CD4-positive, alpha-beta T cell treated with Interleukin-17A for 4 hours (primary cell): Measurements from ENCODE around the gene TCF7L2.
A peak's percentile ranks its signal among the peaks of the same experiment; 100 is the strongest.
"Not testable (repeated sequence)": the region's sequence is repeated elsewhere in the genome, so short reads cannot be mapped to it uniquely, and the experiment has no call there.

ENCODE experiments used
- DNase-seq: peaks from one replicate; pipeline ENCODE4 v3.0.0-alpha.2; 2020; ENCODE audit warnings: mixed read lengths

TCF7L2 gene

DNA sequence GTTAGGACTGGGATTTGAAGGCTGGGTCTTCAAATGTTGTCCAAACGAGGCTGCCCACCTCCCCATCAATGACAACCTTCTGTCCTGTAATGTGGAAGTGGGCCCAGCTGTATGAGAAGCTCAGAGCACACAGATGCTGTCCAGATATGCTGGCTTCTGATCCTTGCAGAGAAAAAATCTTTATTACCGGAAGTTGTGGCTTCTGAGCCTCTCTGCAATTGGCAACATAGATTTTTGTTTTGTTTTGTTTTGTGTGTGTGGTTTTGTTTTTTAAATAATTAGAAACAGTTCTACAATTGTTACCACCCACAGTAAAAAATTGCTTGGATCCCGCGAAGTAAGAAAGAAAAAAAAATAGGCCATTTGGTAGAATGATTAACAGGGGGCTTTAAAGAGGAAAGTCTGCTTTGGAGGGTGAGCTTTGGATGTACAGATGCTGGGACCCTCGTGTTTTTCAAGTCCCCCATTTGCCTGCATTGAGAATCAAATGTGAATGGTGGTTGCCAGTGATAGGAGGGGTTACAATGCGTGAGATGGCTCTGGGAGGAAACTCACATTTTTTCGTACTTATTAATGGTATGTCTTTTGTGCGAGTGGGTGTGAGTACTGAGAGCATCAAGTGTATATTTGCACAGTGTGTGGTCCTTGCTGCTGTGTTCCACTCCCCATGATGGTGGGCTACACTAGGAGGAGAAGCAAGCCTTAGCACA, 153.2 kb downstream of the TCF7L2 start:
- DNase-seq, result no peak

DNA sequence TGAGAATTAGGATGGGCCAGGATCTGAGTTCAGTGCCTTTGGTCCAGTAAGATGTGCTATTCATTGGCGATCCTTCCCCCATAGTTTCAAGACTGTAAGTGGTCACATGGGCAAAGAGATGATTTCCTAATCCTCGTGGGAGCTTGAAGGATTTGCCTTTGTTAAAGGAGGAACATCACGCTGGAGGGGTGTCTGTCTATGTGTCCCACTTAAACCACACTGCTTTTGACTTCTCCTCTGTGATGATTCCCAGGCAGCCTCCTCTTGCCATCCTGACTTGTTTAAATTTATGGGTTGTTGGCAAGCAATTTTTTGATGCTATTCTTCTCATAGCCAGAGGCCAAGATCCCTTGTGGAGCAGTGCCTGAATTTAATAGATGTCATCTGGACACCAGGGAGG, 154.0 kb downstream of the TCF7L2 start:
- no peak for DNase-seq

DNA sequence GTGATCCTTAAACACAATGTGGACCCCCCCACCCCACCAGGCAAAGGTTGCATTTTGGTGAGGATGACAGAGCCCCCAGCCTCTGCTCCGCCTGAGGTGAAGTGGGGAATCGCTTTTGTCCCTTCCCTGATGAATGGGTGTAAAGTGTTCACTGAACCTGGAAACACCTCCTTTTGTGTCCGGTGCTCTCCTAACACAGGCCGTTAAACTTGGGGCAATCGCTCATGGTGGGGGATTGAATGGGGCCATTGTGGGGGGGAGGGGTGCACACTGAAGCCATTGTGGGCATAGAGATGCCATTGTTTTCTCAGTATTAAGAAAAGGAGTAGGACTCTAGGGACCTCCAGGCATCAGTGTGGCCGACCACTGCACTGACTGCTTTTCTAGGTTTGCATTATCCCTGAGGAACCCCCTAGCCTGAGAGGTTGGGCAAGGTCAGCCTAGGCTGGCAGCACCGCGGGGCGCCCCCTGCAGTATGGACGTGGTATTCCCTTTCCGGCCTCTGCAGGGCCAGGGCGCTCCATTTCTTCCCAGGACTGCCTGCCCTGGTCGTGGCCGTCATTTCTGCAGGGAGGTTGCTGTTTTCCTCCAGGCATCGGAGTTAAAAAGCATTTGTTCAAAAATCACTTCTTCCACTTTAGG, 158.3 kb downstream of the TCF7L2 start:
- DNase-seq, result peak; percentile 22

DNA sequence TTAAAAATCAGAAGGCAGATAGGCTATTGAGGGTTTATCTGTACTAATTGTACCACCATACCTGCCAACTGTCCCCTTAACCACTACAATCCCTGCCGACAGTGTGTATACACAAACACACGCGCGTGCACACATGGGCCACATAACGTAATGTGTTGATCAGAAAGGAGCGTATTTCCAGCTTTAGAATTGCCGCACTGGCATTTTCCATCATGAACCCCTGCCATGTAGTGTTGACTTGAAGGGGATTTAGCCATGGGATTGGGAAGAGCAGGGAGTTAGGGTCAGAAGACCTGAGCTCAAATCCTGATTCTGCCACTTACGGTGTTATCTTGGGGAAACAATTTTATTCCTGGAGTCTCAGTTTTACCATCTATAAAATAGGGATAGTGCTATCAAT, 158.9 kb downstream of the TCF7L2 start:
- no peak for DNase-seq

DNA sequence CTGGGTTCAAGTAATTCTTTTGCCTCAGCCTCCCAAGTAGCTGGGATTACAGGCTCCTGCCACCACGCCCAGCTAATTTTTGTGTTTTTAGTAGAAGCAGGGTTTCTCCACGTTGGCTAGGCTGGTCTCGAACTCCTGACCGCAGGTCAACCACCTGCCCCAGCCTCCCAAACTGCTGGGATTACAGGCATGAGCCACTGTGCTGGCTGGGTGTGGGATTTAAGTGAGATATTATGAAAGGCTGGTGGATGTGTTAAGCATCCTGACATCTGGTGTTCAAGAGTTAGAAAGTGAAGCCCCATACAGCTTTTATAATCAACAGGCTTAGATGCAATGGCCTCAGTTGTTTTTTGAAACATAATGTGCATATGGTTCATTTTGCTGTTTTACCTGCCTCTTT, 159.4 kb downstream of the TCF7L2 start:
- not testable (repeated sequence) for DNase-seq

DNA sequence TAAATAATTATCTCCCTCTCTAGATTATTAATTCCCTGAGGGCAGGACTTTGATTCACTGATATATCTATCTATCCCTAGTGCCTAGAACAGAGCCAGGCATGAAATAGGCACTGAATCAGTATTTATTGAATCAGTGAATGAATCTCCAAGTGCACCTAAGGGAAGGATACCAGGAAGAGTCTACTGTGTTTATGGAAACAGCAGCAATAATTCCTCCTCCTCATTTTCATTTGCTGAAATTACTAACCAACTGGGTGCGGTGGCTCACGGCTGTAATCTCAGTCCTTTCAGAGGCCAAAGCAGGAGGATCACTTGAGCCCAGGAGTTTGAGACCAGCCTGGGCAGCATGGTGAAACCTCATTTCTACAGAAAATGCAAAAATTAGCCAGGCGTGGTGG, 161.2 kb downstream of the TCF7L2 start:
- no peak for DNase-seq

DNA sequence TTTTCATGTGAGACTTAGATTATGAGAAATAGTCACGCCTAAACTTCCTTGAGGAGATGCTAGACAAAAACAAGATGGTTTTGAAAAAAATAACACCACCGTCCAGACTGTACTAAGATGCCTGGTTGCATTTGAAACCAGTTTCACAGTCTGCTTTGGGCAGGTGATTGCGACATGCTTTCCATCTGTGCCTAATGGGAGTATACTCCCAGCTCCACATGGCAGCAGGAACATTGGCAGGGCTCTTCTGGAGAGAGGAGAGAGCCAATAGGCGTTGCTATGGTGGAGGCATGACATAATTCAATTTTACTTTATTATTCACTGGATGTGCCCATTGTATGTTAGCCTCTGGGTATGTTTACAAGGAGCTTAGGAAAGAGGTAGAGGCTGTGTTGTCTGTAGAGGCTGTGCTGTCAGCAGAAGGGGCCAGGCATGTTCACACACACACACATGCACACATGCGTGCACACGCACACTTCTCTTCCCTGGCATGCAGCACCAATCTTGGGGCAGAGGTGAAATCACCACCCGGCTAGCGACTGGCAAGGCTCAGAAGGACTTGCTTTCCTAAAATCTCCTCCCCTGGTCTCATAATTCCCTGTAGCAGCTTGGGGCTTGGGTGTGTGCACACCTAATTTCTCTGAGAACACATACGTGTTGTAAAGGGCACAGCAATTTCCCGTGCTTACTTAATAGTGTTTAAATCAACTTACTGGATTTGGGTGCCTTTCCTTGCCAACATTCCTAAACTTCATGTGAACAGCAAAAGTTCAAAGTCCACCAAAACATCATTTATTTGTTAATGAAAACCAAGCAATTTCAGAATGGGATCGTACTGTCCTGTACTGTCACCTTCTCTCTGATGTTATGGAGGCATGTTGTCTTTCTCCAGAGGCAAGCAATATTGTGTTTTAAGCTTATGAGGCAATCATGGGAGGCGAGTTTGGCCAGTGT, 162.1 kb downstream of the TCF7L2 start:
- no peak for DNase-seq

DNA sequence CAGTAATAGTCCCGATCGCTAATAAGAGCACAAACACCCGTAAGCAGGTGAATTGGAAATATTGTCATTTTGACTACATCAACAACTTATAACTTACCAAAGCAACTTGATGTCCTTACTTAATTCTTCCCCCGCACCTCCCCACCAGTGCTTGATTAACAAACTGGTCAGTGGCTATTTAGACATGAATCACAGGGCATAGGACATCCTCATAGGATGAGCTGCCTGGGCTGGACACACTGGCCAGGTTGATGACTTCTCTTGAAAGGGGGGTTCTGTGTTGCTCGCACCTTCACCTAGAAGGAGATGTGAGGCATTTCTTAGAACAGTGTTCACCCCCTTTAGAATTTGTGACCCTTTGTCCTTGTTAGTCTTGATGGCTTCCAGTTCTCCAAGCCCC, 163.2 kb downstream of the TCF7L2 start:
- DNase-seq, result no peak

DNA sequence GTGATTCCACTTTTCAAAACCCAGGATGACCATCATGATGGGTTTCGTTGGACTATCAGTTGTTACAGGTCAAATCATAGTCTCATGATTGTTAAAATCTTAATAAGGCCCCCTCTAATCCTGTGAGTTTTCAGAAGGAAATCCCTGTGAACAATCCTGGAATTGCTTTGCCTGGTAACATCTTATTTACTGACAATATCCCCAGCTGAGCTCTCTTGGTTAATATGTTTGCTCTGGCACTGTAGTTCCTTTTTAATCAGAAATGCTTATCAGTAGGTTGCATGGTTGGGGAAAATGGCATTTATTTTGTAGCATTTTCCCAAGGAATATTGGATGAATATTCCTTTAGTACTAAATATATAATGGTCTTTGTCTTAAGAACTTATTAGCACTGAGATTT, 163.9 kb downstream of the TCF7L2 start:
- DNase-seq, result no peak

DNA sequence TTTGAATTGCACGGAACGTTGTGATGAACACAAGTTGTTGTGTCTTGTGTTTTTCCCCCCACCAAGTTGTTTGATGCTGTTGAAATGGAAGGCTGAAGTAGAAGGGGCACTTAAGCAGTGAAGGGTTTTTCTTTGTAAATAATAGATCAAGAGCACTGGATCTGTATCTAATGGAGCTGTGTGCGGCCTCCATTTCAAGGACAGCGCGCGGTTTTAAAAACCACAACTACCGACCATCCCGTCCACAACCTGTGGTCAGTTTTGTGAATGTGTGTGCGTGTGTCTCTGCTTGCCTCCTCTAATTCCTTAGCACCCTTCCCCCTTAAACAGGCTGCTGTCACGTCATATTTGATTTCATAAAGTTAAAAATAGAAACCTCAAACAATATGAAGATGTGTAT, 165.5 kb downstream of the TCF7L2 start:
- DNase-seq, result no peak

DNA sequence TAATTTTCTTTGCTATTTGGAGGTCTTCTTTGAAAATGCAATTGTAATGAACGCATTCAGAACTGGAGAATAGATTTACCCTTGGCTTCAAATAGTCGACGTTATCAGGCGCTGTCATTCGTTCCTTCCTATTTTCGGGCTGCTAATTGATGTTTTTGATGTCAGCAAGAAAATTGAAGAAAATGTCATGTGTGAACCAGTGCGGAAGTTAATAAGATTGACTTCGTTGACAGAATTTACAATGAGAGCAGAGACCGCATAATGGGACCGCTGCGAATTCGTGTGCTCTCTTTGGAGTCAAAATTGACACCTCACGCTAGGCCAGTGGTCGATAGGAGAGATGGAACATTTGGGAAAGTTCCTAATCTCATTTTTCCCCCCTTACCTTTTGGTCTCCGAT, 168.8 kb downstream of the TCF7L2 start:
- no peak for DNase-seq

DNA sequence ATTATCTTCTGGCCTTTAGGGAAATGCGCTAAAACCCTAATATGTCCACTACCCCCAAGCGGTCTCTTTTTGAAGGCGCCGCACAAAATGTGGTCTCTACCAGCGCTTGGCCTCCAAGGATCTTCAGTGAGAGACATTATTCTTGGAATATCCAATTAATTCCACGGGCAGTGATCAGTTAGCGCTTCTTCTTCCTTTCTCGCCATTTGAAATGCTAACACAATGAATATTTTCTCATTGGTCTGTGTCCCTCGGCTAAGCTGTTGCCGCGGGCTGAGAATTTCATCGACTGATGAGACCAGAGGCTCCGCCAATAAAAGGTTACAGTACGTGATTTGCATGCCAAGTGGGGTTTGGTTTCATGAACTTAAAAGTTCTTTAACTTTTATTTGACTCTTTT, 169.8 kb downstream of the TCF7L2 start:
- DNase-seq, result no peak

DNA sequence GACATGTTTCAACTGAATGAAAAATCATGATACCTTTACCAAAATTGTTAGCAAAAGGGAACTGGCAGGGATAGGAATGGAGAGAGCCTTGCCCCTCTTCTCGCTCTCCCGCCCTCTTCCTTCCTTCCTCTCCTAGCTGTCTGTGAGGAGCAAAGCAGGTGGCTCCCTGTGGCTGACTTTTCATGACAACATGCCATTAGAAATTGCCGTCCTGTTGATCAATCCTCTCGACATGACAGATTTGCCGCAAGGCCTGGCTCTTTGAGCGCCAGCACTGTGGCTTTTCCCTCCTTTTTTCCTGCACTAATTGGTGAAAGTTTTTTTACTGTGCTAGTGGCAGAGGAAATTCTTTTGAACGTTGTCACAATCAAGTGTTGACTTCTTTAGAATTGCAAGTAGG, 171.1 kb downstream of the TCF7L2 start:
- no peak for DNase-seq

DNA sequence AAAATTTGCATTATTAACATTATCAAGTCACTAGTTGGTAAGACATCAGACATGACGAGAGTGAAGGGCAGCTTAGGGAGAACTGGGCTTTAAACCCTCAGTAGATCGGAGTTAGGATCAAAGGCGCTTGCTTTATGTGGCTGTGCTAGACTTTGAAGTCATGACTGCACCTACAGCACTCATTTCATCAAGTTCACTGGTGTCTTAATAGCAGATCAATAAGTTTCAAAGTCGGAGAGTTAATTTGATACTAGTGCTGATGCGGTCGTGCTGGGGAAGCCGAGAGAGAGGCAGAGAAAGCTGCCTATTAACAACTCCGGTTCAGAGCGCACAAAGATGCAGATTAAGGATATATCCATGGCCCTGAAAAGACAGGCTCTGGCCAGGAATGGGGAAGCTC, 172.9 kb downstream of the TCF7L2 start:
- DNase-seq, result no peak

DNA sequence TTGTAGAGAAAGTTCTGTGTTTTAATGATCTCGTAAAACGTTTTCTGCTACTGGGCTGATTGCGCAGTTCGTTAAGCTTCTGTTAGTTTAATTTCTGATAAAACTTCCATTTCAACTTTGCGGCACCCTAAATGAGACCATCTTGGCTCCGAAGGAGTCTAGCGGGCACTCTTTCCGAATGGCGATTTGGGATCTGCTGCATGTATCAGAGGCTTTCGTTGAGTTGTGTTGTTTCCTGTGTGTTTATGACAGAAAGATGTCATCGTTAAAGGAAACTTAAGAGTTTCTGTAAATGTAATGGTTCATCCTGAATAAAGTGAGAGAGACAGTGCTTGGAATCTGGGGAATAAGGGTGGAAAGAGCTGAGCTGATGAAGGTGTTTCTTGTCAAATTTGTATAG, 174.7 kb downstream of the TCF7L2 start:
- DNase-seq, result no peak

DNA sequence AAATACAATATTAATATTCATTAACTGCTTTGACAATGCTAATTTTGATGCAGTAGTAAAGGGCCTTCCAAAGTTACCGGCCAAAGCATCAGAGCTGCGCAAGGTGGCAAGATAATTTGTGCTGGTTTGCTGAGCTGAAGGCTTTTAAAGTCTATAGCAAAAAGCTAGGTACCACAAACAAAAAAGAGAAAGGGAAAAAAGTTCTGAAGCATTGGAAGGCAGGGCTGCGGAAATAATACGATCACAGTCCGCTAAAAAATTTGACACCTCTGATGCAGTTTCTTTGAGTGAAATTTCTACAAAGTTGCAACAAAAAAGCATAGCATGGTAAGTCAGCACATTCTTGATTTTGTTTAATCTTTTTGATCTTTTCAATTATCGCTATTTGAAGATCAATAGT, 175.6 kb downstream of the TCF7L2 start:
- DNase-seq, result no peak

DNA sequence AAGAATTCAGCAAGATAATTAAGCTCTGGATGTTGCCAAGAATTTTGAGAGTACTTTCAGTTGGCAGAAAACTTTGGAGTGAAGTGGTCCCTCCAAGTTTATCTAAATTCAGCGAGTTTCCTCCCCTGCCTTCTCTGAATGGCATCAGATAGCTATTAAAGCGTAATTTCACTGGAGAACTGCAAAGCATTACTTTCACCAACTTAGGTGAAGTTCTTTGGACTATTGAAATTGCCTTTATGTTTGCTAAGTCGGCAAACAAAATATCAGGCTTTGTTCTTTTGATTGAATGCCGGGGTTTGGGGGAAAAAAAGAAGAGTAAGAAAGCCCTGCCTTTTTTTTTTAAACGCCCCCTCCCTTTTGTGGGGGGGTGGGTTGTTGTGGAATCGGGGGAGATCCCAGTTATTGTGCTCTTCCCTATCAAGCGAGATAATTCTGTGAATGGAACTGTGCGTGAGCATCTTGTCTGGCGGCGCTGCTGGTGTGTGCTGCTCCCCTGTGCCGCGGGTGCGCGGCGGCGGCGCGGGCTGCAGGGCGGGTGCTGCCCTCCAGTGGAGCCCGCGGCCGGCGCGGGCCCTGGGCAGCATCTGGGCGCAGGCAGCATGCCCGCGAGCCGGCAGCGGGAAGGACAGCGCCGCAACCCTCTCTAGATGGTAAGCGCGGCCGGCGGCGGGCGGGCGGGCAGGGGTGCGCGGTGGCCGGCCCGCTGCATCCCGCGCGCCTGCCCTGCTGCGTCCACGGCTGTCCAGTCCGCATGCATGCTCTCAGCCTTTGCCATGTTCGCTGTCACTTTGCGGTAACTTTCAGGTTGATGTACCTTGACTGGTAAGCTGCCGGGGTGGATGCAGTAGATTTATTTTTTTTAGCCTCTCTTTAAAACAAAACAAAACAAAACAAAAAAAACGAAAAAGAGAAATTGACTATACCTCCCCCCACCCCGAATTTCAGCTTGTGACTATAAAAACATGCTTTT, 176.5 kb downstream of the TCF7L2 start:
- peak; percentile 48 for DNase-seq

DNA sequence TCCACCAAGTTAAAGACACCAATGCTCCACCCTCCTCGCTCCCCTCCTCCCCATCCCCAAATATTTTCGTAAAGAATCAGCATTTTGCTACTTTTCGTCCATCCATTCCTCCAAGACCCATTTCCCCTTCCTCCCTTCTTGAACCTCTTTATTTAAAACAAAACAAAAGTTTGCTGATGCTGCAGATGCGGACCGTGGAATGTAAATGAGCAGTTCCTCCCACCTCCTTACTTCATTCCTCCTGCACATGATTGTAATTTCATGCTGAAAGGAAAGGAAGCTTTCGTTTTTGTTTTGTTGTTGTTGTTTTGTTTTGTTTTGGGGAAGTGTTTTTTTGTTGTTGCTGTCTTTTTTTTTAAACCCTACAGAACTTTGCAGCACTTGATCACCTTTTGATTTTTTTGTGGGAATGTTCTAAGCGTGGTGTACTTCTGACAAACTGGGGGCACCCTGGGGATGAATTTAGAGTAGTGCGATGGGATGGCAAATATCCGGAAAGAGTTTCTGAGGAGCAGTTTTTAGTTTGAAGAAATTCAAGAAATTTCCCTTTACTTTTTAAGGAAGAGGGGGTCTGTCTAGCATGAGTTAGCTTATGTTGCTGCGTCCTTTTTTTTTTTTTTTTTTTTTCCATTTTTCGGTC, 177.3 kb downstream of the TCF7L2 start:
- DNase-seq, result no peak

DNA sequence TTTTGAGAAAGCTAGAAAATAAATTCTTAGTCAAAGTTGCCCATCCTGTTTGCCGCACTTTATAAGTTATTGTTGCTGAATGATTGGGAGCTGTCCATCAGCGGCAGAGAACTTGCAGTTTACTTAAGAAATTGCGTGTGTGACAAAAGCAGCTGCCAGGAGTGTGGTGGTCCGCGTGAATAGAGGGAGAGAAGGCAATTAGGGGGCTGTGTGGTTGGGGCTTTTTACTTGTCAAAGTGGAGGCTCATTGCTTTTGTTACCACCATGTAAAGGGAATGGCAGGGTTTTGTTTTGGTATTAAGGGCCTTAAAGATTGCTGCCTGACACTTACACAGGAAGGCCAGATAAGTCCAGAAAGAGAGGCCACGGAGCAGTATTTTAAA, 177.8 kb downstream of the TCF7L2 start:
- no peak for DNase-seq

DNA sequence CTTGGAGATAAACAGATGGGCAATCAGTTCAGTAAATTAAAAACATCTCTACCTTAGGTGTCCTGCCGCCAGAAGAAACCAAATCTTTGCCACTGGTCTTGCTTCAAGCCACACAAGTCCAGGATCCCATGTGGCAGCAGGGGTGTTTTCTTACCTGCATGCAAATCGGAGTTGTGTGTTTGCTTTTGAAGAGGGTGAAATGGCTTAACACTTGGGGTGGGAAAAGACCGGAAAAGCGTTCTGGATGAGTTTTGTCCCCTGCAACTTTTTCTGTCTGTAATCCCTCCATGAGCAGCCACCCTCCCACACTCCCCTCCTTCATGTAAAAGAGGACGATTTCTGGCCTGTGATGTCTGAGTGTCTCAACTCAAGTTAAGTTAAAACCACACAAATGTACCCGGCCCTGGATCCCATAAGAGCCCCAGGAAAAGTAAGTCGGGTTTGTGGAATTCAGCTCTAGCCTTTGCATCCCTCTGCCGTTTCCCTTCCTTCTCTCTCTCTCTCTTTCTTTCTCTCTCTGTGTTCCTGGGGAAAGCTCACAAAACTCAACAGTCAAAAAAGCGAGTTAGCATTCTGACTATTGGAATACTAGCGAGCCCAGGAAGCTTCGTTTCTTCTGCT, 178.5 kb downstream of the TCF7L2 start:
- DNase-seq, result no peak

DNA sequence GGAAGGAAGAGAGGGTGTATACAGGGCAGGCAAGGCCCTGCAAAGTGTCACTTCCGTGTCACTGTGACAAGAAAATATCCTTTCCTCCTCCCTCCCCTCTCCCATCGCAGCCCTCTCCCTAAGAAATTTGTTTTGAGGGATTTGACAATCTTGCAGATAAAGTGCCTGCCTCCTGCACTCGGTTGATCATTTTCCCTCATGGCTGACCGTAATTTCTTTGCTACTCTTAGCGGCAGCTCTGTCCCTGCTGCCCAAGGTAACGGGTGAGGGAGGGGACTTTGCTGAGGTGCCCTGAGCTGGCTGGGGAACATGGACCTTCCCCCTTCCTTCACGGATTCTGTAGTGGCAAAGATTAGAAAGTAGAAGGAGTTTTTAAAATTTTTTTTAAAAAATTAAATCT, 179.1 kb downstream of the TCF7L2 start:
- no peak for DNase-seq
